ENCODE results near the gene TMEM119.
"Not testable (repeated sequence)": the region's sequence is repeated elsewhere in the genome, so short reads cannot be mapped to it uniquely, and the experiment has no call there.

Gene TMEM119

DNA sequence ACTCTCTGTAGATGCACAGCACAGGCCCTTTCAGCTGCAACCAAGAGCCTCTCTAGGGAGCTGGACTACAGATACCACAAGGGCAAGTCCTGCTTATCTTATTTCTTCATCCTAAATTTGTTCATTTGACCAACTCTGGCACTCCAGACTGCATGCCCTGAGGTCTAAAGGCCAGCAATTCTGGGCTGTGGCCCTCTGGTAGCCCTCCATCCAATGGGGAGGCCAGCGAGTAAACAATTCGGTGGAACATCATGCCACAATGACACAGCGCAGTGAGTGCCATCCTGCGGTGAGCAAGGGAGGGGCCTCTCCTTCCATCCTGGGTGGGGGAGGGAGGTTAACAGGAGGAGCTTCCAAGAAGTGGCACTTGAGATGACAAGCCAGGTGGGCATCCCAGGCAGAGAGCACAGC lies 36.5 kb upstream of the TMEM119 start:
- DNase-seq = peak; percentile 53

DNA sequence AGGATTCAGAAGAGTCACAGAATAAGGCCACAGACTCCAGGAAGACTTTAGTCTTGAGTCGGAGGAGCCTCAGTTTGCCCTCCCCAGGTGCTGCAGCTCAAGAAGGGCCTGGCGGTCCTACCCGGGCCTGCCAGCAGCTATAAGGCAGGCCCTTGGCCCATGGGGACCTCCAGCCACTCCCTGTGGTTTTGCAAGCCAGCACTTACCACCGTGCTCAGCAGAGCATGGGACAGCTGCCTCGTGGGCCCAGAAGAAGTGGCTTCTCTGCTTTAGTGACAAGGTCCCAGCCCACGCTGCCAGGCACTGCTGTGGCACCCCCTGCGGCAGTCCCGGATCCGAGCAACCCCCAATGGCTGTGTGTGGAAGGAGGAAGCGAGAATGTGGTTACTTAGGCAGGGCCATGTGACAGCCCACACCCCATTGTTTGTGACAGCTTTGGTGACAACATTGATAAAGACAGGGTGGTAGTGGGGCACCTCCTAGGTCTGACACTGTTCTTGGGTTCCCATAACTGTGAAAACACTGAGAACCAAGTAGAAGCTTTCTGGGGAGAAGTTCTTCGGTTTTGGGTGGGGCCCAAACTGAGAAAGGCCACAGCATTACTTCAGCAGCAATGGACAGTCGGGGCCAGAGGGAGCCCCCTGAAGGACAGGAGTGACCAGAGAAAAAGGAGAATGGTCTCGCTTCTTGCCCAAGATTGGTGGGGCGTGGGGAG lies 35.8 kb upstream of the TMEM119 start, which contains the start of gene SELPLG:
TSS of gene SELPLG (minus strand) at position 361 of the 715 bp plus-strand sequence. CDS start 9,587 bp downstream, outside the sequence.
- DNase-seq = peak; percentile 95

DNA sequence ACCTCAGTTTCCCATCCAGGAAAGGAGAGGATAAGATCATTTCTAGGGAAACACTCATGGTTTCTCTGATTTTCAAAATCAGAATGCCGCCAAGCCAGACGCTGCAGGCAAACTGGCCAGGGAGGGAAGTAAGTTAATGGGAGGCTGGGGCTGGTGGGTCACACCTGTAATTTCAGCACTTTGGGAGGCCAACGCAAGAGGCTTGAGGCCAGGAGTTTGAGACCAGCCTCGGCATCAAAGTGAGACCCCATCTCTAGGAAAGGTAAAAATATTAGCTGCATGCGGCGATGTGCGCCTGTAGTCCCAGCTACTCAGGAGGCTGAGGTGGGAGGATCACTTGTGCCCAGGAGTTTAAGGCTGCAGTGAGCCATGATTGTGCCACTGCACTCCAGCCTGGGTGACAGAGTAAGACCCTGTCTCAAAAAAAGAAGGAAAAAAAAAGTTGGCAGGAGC lies 35.2 kb upstream of the TMEM119 start:
- no peak for DNase-seq

DNA sequence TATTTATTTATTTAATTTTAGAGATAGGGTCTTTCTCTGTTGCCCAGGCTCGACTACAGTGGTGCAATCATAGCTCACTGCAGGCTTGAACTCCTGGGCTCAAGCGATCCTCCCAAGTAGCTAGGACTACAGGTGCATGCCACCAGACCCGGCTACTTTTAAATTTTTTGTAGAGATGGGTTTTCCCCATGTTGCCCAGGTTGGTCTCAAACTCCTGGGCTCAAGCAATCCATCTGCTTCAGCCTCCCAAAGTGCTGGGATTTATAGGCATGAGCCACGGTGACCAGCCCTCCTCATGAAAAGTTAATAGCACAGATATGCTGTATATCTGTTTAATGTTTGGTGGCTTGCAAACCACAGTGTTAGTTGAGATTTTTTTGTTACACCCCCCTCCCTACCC lies 33.4 kb upstream of the TMEM119 start:
- not testable (repeated sequence) for DNase-seq

DNA sequence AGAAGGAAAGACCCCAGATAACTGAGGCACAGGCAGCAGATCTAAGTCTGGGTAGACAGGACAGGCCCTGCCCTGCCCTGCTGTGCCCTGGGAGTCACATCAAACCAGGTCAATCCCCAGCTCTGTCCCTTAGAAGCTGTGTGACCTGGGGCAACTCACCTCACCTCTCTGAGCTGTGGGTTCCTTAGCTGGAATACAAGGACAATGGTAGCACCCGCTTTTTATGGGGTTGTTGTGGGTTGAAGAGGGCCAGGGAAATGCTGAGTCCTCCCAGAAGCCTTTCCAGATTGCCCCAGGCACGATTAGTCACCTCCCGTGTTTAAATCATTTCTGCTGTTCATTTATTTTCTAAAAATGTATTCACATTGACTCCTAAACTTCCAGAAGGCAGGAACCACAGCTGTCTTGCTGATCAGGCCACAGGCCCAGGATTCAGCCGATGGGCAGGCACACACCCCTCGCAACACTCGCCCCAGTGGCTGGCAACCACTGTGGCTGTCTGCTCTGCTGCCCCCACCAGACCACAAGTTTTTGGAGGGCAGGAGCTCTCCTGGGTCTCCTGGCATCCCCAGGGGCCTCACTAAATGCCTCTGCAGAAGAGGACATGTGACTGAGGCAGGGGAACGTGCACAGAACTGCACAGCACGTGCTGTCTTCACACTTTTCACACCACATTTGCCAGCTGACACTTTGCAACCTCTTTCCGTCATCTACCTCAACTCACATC lies 32.8 kb upstream of the TMEM119 start:
- peak; percentile 30 for DNase-seq

DNA sequence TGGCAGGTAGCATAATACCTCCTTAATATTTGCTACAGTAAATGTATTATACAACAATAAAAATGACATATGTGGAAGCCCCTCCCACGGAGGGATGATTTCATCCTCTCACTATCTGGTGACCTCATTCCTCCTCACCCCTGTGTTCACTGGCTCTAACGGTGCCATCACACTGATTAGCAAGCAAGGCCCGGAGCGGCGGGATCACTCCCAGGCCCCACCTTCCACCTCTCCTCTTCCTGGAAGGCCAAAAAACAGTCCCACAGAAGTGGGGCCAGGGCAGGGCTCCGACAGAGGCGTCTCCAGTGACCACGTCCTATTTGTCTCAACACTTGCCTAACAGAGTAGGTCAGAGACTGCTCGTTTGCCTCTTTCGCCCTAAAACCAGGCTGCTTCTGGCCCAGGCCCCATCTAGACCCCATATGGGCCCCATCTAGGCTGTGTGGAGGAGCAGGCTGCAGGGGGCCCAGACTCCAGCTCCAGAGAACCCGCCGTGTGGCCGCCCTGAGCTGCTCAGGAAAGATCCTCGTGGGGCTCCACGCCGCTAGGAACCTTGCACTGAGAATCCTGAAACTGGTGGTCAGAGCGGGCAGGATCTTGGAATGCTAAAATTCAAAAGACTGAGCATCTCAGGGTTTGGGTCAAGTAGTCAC lies 32.1 kb upstream of the TMEM119 start:
- peak; percentile 71 for DNase-seq

DNA sequence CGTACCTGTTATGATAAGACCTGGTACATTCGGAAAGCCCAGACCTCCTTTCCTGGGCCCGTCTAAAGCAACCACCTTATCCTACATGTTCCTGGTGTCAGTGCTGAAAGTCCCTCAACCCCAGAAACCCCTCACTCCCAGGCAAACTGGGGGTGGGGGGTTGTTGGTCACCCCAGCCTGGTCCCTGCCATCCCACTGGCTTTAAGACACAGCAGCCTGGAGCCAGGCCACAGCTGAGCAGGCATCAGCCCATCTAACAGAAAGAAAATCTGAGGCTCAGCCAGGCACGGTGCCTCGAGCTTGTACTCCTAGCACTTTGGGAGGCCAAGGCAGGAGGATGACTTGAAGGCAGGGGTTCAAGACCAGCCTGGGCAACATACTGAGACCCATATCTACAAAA lies 31.3 kb upstream of the TMEM119 start:
- DNase-seq = no peak

DNA sequence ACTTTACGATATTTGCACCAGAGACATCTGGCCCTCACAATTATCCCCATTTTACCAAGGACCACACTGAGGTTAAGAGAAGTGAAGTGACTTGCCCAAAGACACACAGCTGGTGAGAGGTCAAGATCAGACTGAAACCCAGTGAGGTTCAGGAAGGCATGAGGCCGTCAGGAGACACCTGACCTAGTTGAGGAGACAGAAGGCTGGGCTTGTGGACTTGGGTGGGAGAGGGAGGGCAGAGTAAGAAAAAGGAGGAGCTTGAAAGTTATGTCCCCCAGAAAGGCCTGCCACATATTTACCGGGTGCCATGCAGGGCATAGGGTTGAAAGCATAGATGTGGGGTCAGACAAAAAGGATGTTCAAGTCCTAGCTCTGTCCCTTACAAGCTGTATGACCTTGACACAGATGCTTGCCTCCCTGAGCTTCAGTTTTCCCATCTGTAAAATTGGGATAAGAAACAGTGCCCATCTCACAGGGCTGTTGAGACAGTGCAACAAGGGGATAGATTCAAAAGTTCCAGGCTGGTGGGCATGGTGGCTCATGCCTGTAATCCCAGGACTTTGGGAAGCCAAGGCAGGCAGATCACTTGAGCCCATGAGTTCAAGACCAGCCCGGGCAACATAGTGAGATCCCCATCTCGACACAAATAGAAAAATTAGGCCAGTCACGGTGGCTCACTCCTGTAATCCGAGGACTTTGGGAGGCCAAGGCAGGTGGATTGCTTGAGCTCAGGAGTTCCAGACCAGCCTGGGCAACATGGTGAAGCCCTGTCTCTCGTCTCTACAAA lies 29.4 kb upstream of the TMEM119 start:
- DNase-seq = no peak

DNA sequence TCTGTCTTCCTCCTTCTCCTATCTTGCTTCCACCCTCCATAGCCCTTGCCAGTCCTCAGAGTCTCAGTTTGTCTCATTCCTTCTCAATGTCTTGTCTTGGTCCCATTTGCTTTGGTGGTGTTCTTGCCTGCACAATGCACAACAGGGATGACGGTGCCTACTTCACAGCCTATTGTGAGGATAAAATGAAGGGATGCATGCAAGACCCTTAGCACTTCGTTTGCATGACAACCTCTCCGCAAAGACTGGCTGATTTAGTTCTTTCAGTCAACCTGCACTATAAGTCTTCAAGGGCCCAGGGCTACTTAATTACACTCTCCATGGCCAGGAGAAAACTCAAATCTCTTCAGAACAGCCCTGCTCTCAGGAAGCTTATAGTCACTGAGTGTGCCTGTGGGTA lies 27.3 kb upstream of the TMEM119 start:
- DNase-seq = no peak

DNA sequence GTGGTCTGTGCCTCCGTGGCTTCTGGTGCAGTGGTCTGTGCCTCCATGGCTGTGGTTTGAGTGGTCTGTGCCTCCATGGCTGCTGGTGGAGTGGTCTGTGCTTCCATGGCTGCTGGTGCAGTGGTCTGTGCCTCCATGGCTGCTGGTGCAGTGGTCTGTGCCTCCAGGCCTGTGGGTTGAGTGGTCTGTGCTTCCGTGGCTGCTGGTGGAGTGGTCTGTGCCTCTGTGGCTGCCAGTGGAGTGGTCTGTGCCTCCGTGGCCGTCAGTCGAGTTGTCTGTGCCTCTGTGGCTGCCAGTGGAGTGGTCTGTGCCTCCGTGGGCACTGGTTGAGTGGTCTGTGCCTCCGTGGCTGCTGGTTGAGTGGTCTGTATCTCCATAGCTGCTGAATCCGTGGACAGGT lies 25.7 kb upstream of the TMEM119 start:
- no peak for DNase-seq

DNA sequence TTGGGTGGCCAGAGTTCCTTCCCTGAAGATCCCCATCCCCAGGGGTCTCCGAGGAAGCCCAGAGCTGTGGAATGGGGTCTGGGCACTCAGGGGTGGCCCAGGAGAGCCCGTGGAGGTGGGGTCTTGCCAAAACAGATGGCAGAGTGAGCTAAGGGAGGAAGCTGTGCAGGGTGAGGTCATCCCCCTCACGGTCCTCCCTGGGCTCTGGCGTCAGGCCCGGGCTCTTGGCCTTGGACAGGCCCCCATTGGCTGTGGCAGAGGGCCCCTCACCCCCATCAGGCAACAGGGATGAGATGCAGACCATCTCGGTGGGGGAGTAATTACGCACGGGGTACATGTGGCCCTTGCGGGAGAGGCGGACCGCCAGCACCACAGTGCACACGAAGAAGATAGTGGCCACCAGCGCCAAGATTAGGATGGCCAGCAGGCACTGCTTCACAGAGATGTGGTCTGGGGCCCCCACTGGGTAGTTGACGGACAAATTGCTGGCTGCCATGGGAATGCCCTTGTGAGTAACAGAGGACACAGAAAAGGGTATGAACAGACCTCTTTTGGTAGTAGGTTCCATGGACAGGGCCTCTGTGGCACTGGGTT lies 25.1 kb upstream of the TMEM119 start:
- DNase-seq = no peak

DNA sequence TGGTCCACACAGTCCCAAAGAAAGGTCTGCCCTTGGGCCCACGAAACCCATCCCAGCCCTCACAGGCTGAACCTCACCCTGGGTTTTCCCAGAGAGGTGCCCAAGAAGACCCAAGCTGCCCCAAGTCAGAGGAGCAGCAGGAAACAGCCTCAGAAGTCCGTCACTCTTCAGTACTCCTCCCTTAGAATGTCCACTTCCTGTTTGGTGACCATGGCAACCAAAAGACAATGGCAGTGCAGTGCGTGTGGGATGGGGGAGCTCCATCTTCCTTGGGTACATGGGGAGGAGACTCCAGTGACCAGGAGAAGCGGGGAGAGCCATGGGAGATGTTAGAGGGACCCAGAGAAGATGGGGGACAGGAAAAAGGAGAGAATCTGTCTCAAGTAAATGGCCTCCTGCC lies 24.5 kb upstream of the TMEM119 start:
- DNase-seq = peak; percentile 27

DNA sequence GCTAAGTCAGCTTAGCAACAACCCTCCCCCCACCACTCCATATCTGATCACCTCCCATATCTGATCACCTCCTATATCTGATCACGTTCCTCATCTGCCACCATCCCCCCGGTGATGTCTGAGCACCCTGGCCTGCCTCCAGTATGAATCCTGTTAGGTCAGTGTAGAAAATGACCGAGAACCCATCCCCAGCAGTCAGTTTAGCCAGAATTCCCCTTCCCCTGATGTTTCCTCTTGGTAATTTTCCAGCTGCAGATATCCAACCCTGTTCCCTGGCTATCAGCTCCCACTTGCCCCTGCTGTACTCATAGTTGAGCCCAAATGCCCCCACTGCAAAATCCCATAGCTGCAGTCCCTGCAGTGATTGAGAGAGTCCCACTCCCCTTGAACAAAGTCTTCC lies 23.3 kb upstream of the TMEM119 start:
- no peak for DNase-seq

DNA sequence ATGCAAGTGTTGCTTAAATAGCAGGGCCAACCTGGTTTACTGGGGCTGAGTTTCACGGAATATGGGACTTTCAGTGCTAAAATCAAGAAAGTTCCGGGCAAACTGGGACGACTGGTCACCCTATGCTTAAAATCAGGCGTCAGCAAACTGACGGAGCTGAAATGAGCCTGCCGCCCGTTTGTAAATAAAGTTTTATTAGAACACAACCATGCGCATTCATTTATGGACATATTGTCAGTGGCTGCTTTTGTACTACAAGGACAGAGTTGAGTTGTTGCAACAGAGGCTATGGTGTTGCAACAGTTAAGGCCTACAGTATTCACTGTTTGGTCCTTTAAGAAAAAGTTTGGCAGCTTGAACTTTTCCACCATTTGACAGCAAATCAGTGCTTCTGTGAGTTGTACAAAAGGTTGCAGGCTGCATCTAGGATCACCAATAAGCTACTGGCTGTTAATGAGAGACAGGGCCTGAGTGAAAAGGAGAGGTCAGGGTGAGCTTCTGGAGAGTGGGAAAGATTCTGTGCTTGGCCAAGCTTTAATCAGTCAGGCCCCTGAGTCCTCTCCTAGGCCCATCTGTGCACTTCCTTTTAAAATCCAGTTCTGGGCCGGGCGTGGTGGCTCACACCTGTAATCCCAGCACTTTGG lies 22.5 kb upstream of the TMEM119 start:
- no peak for DNase-seq

DNA sequence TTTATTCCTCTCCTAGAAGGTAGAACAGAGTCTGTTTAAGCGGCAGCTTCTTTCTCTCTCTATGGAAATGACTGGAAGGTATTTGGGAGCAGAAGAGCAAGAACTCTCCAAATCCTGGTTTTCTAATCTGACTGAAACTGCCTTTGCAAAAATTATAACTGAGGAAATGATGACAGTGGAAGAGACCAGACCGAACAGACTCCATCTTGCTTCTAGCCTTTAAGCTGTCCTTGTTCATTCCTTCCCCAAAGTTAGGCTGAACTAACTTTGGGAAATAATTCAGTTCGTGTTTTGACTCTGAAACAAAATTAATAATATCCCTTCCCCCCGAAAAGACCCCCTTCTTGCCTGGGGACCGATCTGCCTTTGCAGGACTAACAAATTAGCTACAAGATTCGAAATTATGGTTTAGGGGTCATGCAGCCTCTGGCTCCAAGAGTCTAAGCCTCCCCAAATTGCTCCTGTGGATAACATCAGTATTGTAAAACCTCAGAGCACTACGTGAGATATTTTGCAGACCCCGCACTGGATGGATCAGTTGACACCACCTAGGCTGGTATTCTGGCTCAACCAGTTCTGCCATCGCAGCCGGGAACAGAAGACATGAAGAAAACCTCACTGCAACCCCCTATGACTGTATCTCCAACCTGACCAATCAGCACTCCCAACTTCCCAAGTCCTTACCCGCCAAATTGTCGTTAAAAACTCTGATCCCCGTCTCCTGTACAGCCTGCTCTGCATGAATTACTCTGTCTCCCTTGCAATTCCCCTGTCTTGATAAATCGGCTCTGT lies 21.7 kb upstream of the TMEM119 start:
- DNase-seq = no peak

DNA sequence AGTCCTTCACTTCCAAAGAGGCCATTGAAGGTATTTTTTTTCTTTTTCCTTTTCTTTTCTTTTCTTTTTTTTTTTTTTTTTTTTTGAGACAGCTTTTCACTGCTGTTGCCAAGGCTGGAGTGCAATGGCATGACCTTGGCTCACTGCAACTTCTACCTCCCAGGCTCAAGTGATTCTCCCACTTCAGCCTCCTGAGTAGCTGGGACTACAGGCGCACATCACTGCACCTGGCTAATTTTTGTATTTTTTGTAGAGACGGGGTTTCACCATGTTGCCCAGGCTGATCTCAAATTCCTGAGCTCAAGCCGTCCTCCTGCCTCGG lies 21.0 kb upstream of the TMEM119 start:
- DNase-seq = not testable (repeated sequence)

DNA sequence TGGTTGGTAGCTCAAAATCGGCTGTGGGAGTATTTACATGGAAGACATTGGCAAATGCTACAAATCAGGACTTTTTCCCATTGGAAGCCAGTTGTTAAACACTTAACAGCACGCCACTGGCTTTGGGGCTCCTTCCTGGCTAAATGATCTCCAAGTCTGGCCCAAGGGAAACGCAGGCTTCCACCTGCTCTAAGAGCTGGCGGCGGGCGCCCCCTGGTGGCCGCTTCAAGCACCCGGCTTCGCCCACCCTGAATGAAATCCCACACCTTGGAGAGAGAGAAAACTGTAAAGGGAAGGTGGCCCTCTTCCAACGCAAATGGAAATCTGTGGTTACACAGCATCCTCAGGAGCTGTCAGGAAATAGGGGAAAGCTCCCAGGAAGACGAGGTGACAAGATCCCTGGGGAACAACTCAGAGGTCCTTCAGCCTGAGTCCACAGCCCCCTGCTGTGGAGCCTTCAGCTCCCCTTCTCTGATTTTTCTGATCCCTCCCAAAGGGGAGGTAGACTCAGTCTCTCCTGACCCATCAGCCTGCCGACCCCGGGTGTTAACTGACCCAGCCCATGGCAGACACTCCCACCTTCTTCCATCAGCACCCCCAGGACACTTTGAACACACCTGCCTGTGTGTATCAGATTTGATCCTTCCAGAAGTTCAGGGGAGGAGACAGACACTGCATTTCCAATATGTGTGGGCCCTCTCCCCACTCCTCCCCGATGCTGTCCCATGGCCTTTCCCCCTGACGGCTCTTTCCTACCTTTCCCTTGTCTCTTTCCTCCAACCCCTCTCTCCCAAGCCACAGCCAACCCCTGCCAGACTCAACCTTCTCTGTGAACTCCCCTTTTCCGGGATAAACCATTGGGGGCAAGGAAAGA lies 20.4 kb upstream of the TMEM119 start:
- DNase-seq = peak; percentile 70

DNA sequence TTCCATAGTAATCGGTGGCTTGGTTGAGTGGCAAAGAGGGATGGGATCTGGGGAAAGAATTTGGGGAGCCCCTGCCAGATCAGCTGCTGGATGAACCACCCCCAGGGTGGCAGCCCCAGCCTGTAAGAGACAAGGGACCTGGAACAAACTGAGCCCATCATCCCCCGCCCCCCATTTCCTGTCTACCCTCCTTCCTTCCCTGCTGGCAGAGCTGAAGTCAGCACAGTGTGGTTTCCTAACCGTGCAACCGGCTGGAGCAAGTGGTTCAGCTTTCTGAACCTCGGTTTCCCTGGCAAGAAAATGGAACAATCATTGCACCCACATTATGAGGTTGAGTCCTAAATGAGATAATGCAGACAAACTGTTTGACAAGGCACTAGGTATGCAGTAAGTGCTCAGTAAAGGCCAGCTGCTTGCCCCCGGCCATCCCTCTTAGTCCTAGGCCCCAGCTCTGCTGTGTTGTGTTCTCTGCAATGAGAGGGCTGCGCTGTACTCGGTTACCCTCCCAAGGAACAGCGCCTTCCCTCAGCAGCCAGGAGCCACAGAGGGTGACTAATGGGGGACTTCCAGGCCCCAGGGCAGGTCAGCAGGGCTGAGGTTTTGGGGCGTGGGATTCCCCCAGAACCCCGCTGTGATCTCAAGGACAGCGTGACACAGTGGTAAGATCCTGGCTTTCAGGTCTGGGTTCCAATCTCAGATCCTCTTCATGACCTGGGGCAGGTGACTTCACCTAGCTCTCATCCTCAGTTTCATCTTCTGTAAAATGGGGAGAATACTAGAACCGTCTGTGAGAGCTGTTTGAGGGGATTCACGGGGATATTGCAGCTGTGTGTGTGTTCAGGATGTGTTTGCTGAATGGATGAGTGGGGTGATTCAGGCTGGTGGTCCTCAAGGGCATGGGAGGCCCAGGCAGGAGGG lies 19.3 kb upstream of the TMEM119 start:
- DNase-seq = peak; percentile 75

DNA sequence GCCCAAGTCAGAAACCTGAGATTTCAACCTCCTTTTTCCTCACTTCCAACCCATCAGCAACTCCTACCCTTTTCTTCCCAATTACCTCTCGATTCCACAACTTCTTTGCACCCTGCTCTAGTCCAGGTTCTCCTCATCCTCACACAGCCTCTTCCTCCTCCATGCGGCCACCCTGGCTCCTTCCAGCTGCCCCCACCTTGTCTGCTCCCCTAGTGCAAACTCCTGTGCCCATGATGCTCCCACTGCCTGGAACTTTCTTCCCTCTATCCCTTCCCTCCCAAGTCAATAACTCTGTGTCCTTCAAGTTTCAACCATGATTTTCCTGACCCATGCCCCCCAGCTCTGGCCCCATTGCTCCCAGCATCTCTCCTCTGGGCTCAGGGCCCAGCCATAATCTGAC lies 18.5 kb upstream of the TMEM119 start:
- DNase-seq = no peak

Data from central memory CD4-positive, alpha-beta T cell (primary cell).